Fibroblast of gingiva (primary cell): Measurements from ENCODE around the gene HMGN4.
"Not testable (repeated sequence)": the region's sequence is repeated elsewhere in the genome, so short reads cannot be mapped to it uniquely, and the experiment has no call there.

Source experiments
- DNase-seq: peaks from one replicate; pipeline ENCODE4 v3.0.0-alpha.2; 2011; ENCODE audit warnings: low read depth

HMGN4 gene

DNA sequence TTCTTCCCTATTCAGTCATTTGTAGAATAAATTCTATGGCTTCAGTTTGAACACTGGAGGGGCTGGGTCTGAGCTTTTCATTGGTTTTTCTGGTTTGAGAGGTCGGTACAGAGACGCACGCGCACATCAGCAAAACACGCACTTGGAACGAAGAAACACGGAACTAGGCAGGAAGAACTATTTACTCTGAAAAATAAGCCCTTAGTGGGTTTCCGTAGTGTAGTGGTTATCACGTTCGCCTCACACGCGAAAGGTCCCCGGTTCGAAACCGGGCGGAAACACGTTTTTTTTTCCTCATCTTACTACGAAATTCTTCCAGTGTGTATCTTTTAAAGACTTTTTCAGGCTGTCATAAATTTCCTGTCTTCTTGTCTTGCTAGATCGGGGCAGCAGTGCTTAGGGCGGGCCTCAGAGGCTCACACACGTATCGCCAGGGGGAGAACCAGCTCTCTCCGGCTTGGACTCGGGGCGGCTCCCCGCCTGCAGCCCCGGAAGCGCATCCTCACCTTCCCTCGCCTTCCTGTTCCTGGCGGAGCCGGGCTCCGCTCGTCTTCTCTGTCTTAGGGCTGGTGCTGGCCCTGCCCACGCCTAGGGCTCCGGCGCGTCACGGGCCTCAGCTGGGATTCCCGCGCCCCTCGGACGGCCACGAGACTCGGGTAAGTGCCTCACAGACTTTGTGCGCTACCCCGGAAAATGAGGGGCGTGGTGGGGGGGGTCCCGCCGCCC lies at the start of gene HMGN4:
Gene HMGN4 (plus strand): TSS at position 521 of the 726 bp plus-strand sequence. CDS start 6,841 bp downstream, outside the sequence.
- peak; percentile 88 for DNase-seq

DNA sequence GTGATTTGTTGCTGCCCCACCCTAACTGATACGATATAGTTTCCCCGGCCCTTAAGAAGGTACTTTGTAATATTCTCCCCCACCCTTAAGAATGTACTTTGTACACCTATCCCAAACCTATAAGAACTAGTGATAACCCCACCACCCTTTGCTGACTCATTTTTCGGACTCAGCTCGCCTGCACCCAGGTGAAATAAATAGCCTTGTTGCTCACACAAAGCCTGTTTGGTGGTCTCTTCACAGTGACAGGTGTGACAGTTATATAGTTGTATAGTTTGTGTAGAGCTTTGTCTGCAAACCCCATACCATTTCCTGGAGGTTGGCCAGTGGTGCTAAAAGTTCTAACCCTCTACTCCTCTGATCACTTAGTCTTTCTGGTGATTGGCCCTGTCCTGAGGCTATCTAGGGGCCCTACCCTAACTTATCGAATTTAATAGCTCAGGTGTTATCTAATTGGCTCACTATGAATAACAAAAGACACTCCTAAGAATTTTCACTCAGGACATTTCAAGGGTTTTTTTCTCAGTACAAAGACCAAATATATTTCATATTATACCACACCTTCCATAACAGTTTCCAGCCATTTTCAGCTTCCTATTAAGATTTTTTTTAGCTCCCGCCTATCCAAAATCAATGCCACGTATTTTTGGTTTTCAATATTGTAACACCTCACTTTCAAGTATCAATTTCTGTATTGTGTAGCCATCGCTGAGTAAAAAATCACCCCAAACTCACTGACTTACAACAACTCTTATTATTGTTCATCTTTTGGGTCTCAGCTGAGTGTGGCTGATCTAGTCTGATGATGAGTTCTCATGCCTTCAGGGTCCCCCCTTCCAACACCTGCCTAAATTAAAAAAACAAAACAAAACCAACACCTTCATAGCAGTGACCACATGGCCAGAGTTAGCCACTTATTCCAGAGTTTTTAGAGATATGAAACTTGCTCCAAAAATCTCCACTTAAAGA lies 47.9 kb upstream of the HMGN4 start:
- no peak for DNase-seq

DNA sequence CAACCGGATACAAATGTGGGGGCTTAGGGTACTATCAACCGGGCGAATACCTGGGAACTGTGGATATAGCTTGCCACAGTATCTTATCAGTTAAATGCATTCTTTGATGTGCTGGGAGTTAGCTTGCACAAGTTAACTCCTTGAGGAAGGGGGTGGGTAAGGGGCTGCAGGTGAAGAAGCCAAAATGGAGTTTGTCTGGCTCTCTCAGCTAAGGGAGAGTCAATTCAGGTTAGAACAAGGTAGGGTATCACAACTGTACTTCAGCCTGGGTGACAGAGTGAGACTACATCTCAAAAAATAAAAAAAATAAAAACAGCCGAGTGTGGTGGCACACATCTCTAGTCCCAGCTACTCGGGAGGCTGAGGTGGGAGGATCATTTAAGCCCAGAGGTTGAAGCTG lies 46.6 kb upstream of the HMGN4 start:
- no peak for DNase-seq

DNA sequence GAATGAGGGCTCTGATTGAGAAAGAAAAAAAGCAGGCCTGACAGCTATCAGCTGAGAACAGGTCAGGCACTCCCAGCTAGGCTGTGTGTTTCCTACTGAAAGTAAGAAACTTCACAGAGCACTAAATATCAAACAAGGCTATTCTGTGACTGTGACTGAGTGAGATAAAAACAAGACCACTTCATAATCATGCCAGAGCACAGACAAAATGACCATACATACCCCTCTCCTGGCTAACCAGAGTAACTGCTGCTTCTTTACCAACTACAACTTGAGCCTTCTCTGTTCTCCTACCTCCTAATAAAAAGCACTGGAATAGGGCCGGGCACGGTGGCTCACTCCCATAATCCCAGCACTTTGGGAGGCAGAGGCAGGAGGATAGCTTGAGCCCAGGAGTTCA lies 44.9 kb upstream of the HMGN4 start:
- peak; percentile 22 for DNase-seq

DNA sequence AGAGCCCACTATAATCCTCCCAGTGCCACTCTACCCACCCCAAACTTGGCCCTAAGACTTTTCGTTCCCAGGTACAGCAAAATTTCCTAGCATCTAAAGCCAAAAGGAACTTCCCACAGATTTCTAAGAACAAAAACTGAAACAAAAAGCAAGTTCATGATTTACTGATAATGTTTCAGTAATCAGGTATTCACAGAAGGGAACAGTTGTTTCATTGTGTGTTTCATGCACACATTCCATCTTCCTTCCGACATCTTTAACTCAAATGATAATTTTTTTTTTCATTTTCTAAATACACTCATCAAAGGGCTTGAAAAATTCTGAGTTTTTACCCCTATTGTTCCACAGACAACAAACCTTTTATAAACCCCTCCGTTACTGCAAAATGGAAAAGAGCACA lies 44.0 kb upstream of the HMGN4 start:
- no peak for DNase-seq

DNA sequence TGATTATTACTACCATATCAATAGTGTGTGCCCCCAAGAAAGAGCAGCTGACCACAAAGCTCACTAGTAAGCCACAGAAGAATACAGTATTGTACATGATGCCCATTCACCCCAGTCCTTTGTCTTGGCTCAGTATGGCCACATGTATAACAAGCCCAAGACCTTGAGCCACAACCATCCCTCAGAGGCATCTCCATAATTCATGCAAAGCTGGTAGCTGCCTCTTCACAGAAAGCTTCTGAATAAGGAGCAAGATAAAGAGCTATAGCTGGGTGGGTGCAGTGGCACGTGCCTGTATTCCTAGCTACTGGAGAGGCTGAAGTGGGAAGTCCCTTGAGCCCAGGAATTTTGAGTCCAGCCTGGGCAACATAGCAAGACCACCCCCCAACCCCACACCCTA lies 42.9 kb upstream of the HMGN4 start:
- no peak for DNase-seq

DNA sequence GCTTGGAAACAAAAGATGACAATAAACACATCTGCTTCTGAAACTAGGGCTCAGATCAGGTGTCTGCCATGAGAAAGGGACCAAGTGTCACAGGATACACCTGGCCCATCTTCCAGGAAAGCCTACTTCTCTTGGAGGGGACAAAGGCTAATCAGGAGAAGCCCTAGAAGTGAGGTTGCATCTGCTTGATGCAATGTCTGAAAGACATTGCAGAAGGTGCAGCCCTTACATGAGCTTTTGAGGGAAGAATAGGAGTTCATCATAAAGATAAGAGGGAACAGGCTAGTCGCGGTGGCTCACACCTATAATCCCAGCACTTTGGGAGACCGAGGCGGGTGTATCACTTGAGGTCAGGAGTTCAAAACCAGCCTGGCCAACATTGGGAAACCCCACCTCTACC lies 40.6 kb upstream of the HMGN4 start:
- no peak for DNase-seq

DNA sequence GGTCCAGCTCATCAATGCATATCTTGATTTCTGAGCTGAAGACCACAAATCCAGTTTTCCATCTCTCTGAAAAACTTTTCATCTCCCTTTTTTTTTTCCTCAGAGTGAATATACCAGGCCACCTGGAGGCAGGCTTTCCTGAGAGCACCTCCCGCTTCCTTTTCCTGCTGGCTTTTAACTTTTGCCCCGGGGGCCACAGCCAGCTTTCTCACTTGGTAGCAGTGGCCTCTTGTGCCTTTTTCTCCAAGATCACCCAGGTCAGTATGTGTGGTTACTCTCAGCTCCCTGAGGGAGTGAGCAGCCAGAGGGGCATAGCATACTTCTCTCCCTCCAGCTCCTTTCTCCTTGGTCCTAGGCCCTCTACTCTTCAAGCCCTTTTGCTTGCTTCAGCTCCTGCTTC lies 38.1 kb upstream of the HMGN4 start, which contains the start of gene BTN1A1:
Gene BTN1A1 (plus strand): TSS at position 202 of the 400 bp plus-strand sequence. CDS start 984 bp downstream, outside the sequence.
- no peak for DNase-seq

DNA sequence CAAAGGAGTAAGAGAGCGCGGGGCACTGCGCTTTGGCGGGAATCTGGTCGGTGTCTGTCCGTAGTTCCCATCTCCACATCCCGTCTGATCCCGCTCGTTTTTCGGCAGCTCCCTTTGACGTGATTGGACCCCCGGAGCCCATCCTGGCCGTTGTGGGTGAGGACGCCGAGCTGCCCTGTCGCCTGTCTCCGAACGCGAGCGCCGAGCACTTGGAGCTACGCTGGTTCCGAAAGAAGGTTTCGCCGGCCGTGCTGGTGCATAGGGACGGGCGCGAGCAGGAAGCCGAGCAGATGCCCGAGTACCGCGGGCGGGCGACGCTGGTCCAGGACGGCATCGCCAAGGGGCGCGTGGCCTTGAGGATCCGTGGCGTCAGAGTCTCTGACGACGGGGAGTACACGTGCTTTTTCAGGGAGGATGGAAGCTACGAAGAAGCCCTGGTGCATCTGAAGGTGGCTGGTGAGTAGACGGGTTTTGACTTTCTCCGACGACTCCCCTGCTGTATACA lies 36.6 kb upstream of the HMGN4 start:
- DNase-seq, result no peak

DNA sequence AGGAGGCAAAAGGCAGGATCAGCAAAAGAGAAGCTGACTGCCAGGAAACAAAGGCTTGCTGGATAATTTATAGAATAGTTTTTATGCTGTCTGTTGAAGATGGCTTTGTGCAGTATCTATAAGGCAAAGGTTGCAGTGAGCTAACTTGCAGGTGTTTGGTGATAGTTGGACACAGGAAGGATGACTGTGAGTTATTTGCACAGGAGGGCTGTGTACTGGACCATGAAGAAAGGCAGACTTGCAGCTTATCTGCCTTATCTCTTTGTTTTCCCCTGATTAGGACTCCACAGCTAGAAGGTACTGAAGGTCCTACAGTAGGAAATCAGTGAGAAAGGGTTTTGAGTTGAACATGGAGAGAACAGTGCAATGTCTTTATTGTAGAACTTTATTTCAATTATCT lies 36.0 kb upstream of the HMGN4 start:
- no peak for DNase-seq

DNA sequence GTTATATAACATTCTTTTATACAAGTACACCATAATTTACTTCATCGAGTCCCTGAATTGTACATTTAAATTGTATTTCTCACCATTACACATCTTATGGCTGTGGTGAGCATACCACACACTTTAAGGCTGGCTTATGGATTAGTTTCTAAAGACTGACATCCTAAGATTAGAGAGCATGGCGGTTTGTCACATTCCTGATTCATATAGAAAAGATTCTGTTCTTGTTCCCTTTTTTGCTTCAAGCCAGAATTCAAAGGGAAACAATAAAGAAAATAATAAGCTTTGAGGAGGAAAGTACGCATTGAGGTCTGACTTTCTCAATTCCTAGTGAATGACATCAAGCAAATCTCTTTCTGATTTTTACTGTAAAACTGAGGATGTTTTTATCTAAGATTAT lies 35.5 kb upstream of the HMGN4 start:
- DNase-seq, result no peak

DNA sequence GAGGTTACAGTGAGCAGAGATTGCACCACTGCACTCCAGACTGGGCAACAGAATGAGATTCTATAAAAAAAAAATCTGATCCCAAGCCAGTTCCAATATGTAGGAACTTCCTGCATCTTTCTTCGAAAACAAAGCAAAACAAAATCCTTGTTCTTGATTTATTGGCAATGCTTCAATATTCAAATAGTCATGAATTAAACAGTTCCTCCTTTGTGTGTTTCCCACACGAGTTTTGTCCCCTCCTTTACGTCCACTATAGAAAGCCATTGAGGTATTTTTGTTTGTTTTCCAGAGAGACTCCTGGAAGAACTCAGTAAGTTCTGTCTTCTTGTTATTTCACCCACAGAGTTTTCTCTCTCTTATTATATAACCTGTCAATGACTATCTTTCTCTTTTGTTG lies 30.5 kb upstream of the HMGN4 start:
- no peak for DNase-seq

DNA sequence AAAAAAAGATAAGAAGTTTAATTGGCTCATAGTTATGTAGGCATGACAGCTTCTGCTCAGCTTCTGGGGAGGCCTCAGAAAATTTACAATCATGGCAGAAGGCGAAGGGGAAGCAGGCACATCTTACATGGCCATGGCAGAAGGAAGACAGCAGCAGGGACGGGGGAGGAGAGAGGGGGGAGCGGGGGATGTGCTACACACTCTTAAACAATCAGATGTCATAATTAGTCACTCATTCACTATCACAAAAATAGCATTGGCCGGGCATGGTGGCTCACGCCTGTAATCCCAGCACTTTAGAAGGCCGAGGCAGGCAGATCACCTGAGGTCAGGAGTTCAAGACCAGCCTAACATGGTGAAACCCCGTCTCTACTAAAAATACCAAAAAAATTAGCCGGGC lies 27.1 kb upstream of the HMGN4 start:
- DNase-seq, result not testable (repeated sequence)

DNA sequence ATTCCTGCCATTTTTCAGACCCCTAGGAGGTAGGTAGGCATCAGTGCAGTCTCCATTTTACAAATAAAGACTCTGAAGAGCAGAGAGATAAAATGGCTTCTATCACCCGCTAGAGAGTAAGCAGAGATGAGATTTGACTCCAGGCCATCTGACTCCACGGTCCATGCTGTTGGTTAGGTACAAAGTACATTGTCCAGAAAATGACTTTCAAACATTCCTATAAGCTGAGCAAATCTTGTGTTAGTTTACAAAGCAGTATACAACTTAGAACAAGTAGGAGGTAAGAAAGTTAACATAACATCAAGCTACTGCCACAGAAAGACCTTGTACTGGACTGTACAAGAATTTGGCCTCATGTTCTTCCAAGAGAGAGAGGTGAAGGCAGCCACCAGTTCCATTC lies 23.2 kb upstream of the HMGN4 start:
- no peak for DNase-seq

DNA sequence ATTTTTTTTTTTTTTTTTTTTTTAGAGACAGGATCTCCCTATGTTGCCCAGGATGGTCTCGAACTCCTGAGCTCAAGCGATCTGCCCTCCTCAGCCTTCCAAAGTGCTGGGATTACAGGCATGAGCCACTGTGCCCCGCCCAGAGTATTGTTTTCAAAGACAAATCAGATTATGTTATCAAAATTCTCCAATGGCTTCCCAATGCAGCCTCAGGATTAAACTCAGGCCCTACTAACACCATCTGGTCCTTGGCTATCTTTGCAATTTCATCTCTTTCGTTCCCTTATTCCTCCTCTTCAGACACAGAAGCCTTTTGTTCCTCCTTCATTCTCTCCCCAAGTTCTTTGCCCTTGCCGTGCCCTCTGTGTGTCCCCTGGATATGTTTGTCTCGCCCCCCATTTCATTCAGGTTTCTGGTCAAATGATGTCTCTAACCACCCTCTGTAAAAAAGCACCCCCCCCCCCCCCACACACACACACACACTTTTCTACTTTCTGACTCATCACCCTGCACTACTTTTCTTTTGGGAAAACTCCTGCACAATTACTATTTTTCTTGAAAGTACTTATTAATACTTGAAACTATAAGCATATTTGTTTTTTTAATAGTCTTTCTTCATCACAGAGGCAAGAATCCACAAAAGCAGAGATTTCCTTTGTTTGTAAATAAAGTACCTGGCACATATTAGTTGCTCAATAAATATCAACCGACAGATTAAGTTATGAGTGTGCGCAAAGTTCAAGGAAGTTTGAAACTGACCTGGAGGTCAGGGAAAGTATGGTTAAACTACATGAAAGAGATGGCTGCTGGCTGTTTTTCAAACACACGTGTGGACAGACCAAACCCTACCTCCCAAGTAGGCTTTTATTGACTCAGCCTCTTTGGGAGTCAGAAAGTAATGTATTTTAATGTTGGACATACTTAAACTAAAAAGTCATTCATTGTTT lies 21.4 kb upstream of the HMGN4 start:
- no peak for DNase-seq

DNA sequence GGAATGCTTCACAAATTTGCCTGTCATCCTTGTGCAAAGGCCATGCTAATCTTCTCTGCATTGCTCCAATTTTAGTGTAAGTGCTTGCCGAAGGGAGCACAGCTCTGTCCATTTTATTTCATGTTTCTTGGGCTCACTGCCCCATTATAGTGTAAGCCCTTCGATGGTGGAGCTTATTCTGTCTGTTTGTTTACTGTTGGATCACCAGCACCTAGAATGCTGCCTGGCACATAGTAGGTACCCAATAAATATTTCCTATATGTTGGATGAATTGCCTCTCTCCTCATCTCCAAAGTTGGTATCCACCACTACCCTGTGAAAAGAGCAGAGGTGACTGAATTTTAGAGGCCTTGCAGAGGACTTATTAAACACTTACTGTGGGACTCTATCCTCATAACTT lies 18.8 kb upstream of the HMGN4 start:
- DNase-seq, result no peak

DNA sequence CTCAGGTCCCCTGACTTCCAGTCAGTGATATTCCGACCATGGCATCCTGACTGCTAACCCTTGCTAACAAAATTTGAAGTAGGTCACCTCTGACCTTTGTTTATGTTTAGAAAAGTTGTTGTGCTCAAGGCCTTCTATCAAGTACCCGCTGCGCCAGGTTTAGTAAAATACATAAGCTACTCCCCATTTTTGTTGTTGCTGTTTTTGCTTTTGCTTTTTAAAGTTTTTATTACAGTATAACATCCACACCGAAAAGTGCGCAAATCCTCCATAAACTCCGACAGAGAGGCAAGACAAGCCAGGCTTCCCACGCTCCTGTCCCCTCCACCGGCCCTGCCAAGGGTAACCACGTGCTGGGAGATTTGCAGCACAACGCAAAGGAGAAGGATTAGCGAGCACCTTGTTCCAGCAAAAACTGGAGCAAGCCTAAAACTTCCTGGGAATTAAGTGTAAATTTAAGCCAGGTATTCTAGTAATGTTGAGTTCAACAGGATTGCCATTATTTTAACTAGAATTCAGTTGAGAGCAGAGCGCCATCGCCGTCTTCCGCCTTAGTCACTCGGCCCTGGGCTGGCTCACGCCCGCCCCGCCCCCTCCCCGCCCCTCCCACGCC lies 17.8 kb upstream of the HMGN4 start:
- DNase-seq, result no peak

DNA sequence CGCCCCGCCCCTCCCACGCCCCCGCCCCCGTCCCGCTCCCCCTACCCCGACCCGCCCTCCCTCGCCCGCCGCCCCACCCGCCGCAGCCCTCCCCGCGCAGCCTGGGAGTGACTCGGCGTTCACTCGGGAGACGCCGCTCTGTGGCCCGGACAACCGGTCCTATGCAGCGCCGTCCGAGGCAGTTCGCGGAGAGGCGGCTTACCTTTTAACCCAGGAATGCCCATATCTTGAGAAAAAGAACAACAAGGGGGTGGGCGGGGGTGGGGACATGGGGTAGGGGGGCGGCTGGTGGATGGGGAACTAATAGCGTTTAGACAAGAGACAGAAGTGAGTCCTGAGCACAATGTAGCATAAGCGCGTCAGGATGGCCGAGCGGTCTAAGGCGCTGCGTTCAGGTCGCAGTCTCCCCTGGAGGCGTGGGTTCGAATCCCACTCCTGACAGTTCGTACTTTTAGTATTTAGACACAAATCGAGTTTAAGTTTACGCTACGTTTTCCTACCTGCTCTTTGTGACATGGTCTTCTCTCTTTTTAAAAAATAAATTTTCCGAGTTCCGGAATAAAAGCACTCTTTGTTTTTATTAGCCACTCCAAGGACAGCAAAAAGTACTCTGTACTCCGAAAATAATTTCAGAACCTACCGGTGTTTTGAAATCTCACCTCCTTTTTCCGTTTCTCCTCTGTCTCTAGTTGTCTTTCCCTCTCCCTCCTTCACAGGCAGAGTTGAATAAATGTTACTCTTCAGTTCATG lies 17.1 kb upstream of the HMGN4 start:
- DNase-seq, result peak; percentile 87

DNA sequence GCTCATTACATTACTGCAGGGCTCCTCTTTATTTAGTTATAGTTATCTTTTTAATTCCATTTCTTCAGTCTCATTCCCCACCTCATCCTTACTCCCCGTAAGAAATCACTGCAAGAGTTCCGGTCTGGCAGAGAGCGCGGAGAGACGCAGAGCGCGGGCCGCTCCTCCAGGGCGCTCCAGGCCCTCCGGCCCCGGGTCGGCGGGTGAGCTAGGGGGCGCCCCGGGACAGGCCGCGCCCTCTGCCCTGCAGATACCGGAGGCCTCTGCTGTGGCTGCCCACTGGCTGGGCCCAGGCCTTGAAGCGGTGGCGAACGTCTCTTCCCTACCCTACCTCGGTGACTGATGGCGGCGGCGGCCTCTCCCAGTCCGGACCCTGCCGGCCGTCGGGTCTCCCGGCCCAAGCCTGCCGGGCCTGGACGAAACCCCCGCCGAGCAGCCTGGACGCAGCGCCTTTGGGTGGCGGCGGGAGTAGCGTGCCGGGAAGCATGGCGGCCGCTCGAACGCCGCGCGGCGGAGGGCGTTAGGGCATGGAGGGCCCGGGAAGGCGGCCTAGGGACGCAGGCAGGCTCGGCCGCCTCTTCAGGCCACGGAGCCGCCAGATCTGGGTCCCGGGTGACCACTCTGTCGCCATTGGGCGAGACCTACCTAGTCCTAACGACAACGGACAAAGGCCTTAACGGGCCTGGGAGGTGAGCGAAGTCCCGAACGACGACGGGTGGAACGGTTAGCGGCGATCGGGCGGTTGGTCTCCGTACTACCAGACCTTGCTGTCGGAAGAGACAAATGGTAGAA lies 16.4 kb upstream of the HMGN4 start:
- peak; percentile 87 for DNase-seq
